ENCODE measurements around the gene NDUFC2. TPM values are rescaled to one million over a fixed set of nuclear protein-coding genes. Genes with fewer than 3 reads are reported as not detected.
A peak's percentile ranks its signal among the peaks of the same experiment; 100 is the strongest.

Gene NDUFC2
- total and polyA plus RNA-seq, 2 of the 13 experiments (the other 11 are each of a cell fraction or from before 2014, with no cell fraction given) = 256 to 363 TPM

DNA sequence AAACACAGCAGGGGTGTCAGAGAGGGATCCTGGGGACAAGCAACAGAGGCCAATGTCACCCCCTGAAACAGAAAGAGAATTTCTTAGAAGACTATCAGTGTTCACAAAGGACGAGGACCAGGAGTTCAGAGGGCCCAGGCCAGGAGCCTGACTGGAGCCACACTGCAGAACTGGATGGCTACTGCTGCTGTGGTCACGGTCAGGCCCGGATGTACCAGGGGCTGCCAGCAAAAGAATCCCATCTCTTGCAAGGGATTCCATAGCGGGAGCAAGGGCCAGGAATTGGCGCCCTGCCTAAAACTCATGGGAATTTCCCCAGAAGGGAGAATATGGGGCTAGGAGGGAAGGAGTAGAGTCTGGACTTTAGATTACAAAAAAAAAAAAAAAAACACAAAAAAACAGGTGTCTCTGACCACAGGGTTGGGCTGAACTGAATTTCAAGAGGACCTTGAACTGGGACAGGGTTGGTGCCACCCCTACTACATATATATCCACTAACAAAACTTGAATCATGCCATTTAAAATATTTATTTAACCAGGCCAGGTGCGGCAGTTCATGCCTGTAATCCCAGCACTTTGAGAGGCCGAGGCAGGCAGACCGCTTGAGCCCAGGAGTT, 40.9 kb downstream of the NDUFC2 start (continued):
- TF ChIP-seq, protein P1, sequence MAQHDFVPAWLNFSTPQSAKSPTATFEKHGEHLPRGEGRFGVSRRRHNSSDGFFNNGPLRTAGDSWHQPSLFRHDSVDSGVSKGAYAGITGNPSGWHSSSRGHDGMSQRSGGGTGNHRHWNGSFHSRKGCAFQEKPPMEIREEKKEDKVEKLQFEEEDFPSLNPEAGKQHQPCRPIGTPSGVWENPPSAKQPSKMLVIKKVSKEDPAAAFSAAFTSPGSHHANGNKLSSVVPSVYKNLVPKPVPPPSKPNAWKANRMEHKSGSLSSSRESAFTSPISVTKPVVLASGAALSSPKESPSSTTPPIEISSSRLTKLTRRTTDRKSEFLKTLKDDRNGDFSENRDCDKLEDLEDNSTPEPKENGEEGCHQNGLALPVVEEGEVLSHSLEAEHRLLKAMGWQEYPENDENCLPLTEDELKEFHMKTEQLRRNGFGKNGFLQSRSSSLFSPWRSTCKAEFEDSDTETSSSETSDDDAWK (CRISPR knock-in tag; IDR thresholded peaks at IDR 0.05) = no peak
- TF ChIP-seq, protein P2, sequence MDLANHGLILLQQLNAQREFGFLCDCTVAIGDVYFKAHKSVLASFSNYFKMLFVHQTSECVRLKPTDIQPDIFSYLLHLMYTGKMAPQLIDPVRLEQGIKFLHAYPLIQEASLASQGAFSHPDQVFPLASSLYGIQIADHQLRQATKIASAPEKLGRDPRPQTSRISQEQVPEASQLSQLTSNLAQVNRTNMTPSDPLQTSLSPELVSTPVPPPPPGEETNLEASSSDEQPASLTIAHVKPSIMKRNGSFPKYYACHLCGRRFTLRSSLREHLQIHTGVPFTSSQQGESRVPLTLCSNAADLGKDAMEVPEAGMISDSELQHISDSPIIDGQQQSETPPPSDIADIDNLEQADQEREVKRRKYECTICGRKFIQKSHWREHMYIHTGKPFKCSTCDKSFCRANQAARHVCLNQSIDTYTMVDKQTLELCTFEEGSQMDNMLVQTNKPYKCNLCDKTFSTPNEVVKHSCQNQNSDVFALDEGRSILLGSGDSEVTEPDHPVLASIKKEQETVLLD (CRISPR knock-in tag; IDR thresholded peaks at IDR 0.05; ENCODE audit: low read depth) = no peak
- TF ChIP-seq, protein P3, sequence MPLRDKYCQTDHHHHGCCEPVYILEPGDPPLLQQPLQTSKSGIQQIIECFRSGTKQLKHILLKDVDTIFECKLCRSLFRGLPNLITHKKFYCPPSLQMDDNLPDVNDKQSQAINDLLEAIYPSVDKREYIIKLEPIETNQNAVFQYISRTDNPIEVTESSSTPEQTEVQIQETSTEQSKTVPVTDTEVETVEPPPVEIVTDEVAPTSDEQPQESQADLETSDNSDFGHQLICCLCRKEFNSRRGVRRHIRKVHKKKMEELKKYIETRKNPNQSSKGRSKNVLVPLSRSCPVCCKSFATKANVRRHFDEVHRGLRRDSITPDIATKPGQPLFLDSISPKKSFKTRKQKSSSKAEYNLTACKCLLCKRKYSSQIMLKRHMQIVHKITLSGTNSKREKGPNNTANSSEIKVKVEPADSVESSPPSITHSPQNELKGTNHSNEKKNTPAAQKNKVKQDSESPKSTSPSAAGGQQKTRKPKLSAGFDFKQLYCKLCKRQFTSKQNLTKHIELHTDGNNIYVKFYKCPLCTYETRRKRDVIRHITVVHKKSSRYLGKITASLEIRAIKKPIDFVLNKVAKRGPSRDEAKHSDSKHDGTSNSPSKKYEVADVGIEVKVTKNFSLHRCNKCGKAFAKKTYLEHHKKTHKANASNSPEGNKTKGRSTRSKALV (CRISPR knock-in tag; IDR thresholded peaks at IDR 0.05) = no peak
- TF ChIP-seq ZNF282 (IDR thresholded peaks at IDR 0.05; ENCODE audit: partially characterized antibody) (no peak), ZNF331 (CRISPR knock-in tag; IDR thresholded peaks at IDR 0.05) (peak; percentile 16; the same call in 1 of the 2 replicates), ZMYM2 (CRISPR knock-in tag; IDR thresholded peaks at IDR 0.05) (no peak), PLRG1 (conservative IDR thresholded peaks at IDR 0.05) (no peak), NRL (CRISPR knock-in tag; IDR thresholded peaks at IDR 0.05; ENCODE audit: borderline replicate concordance) (peak; percentile 12; the same call in 1 of the 2 replicates), NFE2L2 (IDR thresholded peaks at IDR 0.05; ENCODE audit: low read length) (no peak), SP4 (CRISPR knock-in tag; IDR thresholded peaks at IDR 0.05) (no peak), GTF3A (CRISPR knock-in tag; conservative IDR thresholded peaks at IDR 0.05) (no peak), PHF21A (CRISPR knock-in tag; IDR thresholded peaks at IDR 0.05) (peak; percentile 74), TMF1 (CRISPR knock-in tag; IDR thresholded peaks at IDR 0.05; ENCODE audit: low read depth) (no peak), ZNF33B (CRISPR knock-in tag; IDR thresholded peaks at IDR 0.05) (no peak), TEAD3 (CRISPR knock-in tag; optimal IDR thresholded peaks at IDR 0.05; ENCODE audit: borderline replicate concordance) (peak; percentile 43)
- TF ChIP-seq, protein P4, sequence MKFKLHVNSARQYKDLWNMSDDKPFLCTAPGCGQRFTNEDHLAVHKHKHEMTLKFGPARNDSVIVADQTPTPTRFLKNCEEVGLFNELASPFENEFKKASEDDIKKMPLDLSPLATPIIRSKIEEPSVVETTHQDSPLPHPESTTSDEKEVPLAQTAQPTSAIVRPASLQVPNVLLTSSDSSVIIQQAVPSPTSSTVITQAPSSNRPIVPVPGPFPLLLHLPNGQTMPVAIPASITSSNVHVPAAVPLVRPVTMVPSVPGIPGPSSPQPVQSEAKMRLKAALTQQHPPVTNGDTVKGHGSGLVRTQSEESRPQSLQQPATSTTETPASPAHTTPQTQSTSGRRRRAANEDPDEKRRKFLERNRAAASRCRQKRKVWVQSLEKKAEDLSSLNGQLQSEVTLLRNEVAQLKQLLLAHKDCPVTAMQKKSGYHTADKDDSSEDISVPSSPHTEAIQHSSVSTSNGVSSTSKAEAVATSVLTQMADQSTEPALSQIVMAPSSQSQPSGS (CRISPR knock-in tag; IDR thresholded peaks at IDR 0.05) = 0 out of 2 replicates have a peak, but pooled peaks have one; percentile 41
- TF ChIP-seq, protein P5, sequence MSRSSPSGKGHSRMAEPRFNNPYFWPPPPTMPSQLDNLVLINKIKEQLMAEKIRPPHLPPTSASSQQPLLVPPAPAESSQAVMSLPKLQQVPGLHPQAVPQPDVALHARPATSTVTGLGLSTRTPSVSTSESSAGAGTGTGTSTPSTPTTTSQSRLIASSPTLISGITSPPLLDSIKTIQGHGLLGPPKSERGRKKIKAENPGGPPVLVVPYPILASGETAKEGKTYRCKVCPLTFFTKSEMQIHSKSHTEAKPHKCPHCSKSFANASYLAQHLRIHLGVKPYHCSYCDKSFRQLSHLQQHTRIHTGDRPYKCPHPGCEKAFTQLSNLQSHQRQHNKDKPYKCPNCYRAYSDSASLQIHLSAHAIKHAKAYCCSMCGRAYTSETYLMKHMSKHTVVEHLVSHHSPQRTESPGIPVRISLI (CRISPR knock-in tag; IDR thresholded peaks at IDR 0.05; ENCODE audit: borderline replicate concordance) = peak; percentile 94
- TF ChIP-seq, protein P6, sequence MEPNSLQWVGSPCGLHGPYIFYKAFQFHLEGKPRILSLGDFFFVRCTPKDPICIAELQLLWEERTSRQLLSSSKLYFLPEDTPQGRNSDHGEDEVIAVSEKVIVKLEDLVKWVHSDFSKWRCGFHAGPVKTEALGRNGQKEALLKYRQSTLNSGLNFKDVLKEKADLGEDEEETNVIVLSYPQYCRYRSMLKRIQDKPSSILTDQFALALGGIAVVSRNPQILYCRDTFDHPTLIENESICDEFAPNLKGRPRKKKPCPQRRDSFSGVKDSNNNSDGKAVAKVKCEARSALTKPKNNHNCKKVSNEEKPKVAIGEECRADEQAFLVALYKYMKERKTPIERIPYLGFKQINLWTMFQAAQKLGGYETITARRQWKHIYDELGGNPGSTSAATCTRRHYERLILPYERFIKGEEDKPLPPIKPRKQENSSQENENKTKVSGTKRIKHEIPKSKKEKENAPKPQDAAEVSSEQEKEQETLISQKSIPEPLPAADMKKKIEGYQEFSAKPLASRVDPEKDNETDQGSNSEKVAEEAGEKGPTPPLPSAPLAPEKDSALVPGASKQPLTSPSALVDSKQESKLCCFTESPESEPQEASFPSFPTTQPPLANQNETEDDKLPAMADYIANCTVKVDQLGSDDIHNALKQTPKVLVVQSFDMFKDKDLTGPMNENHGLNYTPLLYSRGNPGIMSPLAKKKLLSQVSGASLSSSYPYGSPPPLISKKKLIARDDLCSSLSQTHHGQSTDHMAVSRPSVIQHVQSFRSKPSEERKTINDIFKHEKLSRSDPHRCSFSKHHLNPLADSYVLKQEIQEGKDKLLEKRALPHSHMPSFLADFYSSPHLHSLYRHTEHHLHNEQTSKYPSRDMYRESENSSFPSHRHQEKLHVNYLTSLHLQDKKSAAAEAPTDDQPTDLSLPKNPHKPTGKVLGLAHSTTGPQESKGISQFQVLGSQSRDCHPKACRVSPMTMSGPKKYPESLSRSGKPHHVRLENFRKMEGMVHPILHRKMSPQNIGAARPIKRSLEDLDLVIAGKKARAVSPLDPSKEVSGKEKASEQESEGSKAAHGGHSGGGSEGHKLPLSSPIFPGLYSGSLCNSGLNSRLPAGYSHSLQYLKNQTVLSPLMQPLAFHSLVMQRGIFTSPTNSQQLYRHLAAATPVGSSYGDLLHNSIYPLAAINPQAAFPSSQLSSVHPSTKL (CRISPR knock-in tag; IDR thresholded peaks at IDR 0.05) = peak; percentile 63; the same call in 1 of the 2 replicates
